Upper lobe of left lung (tissue), 6 donors: ENCODE measurements around the gene SGMS2. TPM values are rescaled to one million over a fixed set of nuclear protein-coding genes. Genes with fewer than 3 reads are reported as not detected.

Source experiments
- small RNA-seq, 4 donors: library from RNA; depleted of rRNA; stranded (forward); fragments of <200 nt; gene quantifications; one replicate each; pipeline ENCODE3, GENCODE V24; 2016
- total RNA-seq, 6 donors: library from RNA; depleted of rRNA in 4 of 6; stranded (reverse); fragments of >200 nt in 4 of 6; gene quantifications; one replicate each; pipeline versions ENCODE4 v1.1.0 to v1.2.1, GENCODE V29; 2016 to 2021
- donor health status: DM: no; HTN: no; CAD: no; lungs with moderate emphysema.
- donor health status: DM: no; HTN: yes; CAD: no; lungs with severe emphysema.

SGMS2 gene
- total RNA-seq, 6 donors from 2014 or later: 85.9 to 551 (median 204) TPM

Small RNAs within 50 kb of the gene (small RNA-seq; reads per million reads assigned to genes)
- 0 reads per million in 4 donors for gene RNU6-733P

Other genes with a start within 250 kb of the SGMS2 start
- gene PAPSS1, start 104.7 kb upstream of the SGMS2 start, total RNA-seq: 10 to 100 TPM; 23.7 to 84.9 (median 55.4) TPM
- 1 to 10 TPM; 3.1 to 8.3 (median 6.1) TPM for gene CYP2U1, start 106.6 kb downstream of the SGMS2 start, total RNA-seq
- gene HADH, start 165.0 kb downstream of the SGMS2 start, total RNA-seq: 10 to 100 TPM; 27.2 to 57.1 (median 36.1) TPM